Effector CD8-positive, alpha-beta T cell (primary cell): ENCODE results near the gene NTN3.

Experiments
- DNase-seq: peaks from one replicate; lab custom pipeline; 2025; lab: John Stamatoyannopoulos, UW

Gene NTN3

GRCh38 chr16:2466667-2467527 lies 4.2 kb upstream of the NTN3 start:
- no peak for DNase-seq

- no peak for DNase-seq
Measured at GRCh38 chr16:2467528-2468232, 3.4 kb upstream of the NTN3 start.

GRCh38 chr16:2468233-2468724 lies 2.8 kb upstream of the NTN3 start:
- no peak for DNase-seq

- no peak for DNase-seq
Measured at GRCh38 chr16:2468725-2469398, 2.2 kb upstream of the NTN3 start.

GRCh38 chr16:2469399-2470233 lies 1.5 kb upstream of the NTN3 start:
- no peak for DNase-seq

GRCh38 chr16:2470234-2470601 lies 879 bp upstream of the NTN3 start:
- DNase-seq = no peak

GRCh38 chr16:2470603-2471015 lies 488 bp upstream of the NTN3 start:
- no peak for DNase-seq

DNA sequence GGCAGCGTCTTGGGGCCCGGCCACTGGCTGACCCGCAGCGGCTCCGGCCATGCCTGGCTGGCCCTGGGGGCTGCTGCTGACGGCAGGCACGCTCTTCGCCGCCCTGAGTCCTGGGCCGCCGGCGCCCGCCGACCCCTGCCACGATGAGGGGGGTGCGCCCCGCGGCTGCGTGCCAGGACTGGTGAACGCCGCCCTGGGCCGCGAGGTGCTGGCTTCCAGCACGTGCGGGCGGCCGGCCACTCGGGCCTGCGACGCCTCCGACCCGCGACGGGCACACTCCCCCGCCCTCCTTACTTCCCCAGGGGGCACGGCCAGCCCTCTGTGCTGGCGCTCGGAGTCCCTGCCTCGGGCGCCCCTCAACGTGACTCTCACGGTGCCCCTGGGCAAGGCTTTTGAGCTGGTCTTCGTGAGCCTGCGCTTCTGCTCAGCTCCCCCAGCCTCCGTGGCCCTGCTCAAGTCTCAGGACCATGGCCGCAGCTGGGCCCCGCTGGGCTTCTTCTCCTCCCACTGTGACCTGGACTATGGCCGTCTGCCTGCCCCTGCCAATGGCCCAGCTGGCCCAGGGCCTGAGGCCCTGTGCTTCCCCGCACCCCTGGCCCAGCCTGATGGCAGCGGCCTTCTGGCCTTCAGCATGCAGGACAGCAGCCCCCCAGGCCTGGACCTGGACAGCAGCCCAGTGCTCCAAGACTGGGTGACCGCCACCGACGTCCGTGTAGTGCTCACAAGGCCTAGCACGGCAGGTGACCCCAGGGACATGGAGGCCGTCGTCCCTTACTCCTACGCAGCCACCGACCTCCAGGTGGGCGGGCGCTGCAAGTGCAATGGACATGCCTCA lies 773 bp downstream of the NTN3 start:
- no peak for DNase-seq

GRCh38 chr16:2472488-2472864 lies 1.4 kb downstream of the NTN3 start:
- no peak for DNase-seq

GRCh38 chr16:2472885-2473445 lies 1.9 kb downstream of the NTN3 start:
- DNase-seq = no peak

DNA sequence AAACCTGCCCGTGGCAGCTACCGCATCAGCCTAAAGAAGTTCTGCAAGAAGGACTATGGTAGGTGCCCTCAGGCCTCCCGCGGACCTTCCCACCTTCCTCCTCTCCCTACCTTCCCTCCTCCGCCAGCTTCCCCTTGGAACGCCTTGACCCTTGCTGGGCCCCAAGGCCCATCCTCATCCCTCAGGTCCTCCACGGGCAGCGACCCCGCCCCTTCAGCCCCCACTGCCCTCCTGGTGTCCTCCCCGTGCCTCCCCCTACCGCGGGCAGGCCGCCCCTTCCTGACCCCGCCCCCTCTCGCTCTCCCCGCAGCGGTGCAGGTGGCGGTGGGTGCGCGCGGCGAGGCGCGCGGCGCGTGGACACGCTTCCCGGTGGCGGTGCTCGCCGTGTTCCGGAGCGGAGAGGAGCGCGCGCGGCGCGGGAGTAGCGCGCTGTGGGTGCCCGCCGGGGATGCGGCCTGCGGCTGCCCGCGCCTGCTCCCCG lies 2.4 kb downstream of the NTN3 start:
- DNase-seq = no peak

- DNase-seq = peak; percentile 18
Measured at GRCh38 chr16:2473999-2474876, 3.1 kb downstream of the NTN3 start.

DNA sequence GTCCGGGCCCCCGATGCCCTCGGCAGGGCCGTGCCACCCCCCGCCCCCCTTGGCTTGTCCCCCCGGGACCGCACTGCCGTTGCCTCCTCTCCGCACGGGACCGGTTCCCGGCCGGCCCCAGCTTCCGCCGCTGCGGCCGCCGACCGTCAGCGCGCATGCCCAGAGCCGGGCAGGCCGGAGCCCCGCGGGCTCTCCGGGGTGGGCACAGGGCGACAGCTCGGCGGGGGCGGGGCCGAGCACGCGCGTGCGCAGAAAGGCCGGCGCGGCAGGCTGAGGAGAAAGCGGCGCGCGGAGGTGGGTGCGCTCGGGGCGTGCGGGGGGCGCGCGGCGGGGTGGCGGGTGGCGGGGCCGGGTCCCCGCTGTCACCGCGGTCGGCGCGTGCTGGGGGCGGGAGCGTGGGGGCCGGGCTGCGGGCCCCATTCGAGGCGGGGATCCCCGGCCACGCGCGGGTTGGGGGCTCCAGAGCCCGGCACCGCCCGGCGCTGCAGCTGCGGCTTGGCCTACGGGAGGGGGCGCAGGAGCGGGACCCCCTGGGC lies 3.8 kb downstream of the NTN3 start, which contains the start of gene TBC1D24:
Gene TBC1D24 (plus strand): TSS at position 251 of the 536 bp plus-strand sequence. CDS start 21,022 bp downstream, outside the sequence.
- peak; percentile 70 for DNase-seq

DNA sequence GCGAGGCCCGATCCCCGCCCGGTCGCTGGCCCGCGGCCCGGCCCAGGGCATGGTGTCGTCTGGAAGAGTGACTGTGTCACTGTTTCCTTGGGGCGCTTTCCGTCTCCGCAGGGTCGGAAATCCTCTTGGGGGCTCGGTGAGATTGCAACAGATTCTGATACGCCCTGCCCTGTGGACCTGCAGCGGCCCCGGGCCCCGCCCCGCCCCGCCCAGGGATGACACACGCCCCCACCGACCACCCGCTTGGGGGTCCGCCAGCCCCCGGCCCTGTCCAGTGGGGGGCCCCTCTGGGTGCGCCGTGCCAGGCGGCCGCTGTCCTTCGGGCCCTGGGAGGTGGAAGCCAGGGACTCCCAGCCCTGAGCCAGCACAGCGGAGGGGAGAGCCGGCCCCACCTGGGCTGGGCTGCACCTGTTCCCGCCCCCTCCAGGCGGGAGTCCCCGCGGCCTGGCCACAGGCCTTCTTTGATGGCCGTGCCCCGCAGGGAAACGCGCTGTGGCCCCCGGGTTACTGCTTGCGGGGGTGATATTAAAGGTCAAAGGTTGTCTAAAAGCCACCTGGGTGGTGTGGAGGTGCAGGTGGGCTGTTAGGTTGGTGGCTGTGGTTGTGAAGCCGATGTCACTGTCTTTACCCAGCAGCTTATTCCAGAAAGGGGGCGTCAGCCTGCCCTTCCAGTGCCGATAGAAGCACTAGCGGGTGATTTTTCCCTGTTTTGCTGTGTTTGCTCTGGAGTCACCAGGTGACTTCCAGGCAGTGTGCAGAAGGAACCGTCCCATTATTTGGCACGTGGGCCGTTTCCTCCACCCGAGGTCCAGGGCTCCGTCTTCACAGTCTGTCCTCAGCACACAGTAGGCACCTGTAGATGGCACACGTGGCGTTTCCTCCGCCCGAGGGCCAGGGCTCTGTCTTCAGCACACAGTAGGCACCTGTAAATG lies 4.6 kb downstream of the NTN3 start:
- DNase-seq = no peak

GRCh38 chr16:2476345-2476720 lies 5.2 kb downstream of the NTN3 start:
- no peak for DNase-seq

GRCh38 chr16:2476741-2477140 lies 5.6 kb downstream of the NTN3 start:
- DNase-seq = no peak

GRCh38 chr16:2477327-2477726 lies 6.2 kb downstream of the NTN3 start:
- DNase-seq = no peak

DNA sequence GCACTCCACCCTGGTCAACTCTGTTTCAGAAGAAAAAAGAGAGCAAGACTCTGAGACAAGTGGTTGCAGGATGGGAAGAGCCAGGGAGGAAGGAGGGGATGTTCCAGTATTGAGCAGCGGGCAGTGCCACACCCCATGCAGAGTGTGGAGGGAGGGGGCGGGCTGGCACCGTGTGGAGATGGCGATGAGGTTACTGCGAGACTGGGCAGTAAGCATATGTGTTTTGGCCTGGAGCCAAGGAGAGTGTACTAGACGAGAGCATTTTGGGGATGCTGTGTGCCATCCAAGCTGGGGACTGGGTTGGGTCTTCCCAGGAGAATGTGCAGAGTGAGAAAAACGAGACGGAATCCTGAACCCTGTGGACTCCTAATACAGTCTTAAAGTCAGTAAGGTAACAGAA lies 7.2 kb downstream of the NTN3 start:
- no peak for DNase-seq
